ENCODE results near the gene KIF18A.

DNA sequence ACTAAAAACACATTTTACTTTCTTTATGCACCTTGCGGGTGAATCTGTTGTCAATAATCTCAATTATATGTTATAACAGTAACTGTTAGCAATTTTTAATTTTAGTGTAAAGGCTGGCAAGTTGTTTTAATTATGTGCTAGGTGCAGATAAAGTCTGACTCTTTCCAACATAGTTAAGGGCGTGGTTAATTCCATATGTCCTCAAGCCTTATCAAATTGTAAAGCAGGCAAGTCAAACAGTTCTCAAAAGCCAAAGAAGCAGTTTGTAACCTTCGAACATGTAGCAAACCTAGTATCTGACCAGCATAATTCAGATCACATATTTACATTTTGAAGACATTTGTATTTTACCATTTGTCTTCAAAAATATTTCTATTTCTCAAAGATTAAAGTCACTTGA is 29.4 kb upstream of the KIF18A start:
- TF ChIP-seq EGR1 (IDR thresholded peaks at IDR 0.05; ENCODE audit: low read depth in 2 of 2) (no peak), RAD21 (IDR thresholded peaks at IDR 0.05) (no peak), ZBTB33 (IDR thresholded peaks at IDR 0.05) (no peak), JUND (IDR thresholded peaks at IDR 0.05) (no peak), CTCF (IDR thresholded peaks at IDR 0.05; ENCODE audit: low read depth, low read length, missing input control) (no peak), RXRA (IDR thresholded peaks at IDR 0.05) (no peak), SP1 (IDR thresholded peaks at IDR 0.05) (no peak), GABPA (IDR thresholded peaks at IDR 0.05 in 1 of 2, conservative IDR thresholded peaks at IDR 0.05 in 1 of 2) (no peak), ATF3 (IDR thresholded peaks at IDR 0.05) (no peak), TAF1 (conservative IDR thresholded peaks at IDR 0.05) (no peak), YY1 (IDR thresholded peaks at IDR 0.05) (no peak), FOXA1 (IDR thresholded peaks at IDR 0.05) (no peak)
- TF ChIP-seq, protein P1, sequence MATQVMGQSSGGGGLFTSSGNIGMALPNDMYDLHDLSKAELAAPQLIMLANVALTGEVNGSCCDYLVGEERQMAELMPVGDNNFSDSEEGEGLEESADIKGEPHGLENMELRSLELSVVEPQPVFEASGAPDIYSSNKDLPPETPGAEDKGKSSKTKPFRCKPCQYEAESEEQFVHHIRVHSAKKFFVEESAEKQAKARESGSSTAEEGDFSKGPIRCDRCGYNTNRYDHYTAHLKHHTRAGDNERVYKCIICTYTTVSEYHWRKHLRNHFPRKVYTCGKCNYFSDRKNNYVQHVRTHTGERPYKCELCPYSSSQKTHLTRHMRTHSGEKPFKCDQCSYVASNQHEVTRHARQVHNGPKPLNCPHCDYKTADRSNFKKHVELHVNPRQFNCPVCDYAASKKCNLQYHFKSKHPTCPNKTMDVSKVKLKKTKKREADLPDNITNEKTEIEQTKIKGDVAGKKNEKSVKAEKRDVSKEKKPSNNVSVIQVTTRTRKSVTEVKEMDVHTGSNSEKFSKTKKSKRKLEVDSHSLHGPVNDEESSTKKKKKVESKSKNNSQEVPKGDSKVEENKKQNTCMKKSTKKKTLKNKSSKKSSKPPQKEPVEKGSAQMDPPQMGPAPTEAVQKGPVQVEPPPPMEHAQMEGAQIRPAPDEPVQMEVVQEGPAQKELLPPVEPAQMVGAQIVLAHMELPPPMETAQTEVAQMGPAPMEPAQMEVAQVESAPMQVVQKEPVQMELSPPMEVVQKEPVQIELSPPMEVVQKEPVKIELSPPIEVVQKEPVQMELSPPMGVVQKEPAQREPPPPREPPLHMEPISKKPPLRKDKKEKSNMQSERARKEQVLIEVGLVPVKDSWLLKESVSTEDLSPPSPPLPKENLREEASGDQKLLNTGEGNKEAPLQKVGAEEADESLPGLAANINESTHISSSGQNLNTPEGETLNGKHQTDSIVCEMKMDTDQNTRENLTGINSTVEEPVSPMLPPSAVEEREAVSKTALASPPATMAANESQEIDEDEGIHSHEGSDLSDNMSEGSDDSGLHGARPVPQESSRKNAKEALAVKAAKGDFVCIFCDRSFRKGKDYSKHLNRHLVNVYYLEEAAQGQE (IDR thresholded peaks at IDR 0.05), result no peak
- TF ChIP-seq, protein P2, sequence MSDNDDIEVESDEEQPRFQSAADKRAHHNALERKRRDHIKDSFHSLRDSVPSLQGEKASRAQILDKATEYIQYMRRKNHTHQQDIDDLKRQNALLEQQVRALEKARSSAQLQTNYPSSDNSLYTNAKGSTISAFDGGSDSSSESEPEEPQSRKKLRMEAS (IDR thresholded peaks at IDR 0.05), result no peak
